ENCODE measurements around the gene DSPP. TPM values are rescaled to one million over a fixed set of nuclear protein-coding genes. Genes with fewer than 3 reads are reported as not detected.

Gene DSPP
- total RNA-seq (not detected), total RNA-seq (0 to 0.09 (median 0) reads per million in 29 experiments)
- not detected for total RNA-seq (2013)

DNA sequence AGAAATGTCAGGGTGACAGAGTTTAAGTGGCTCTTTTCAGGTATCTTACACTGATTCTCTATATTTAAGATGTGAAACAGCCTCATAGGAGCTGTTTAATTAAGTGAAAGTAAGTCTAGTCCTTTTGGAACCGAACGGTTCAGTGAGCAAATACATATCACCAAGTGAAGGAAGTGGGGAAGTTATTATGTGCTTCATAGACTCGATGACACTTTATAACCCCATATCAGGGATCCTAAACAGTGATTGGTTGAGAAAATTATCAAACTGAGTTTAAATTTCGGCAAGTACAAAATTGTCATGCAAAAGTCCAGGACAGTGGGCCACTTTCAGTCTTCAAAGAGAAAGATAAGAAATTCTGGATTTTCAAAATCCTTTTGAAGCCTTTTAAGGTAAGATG lies at the start of gene DSPP:
Gene DSPP, plus strand, starts transcription at position 301 of the 400 bp plus-strand sequence. CDS start 2,380 bp downstream, outside the sequence.
- POLR2A ChIA-PET: no interaction called here
- no peak within 1 kb of the TSS for H3K4me3 Mint-ChIP-seq
- Histone ChIP-seq H3K4me3 (ENCODE audit: control insufficient read depth in 1 of 2, extremely low read depth in 1 of 2, low read length in 1 of 2) (no peak within 1 kb of the TSS), H3K27ac (ENCODE audit: low read length) (no peak within 1 kb of the TSS), H3K4me1 (ENCODE audit: control insufficient read depth in 1 of 2, extremely low read depth in 1 of 2, insufficient read depth in 2 of 2, low read length in 2 of 2) (no peaks in the 10 kb centered on the region), H3K27me3 (replicated peaks in 1 of 2; ENCODE audit: control insufficient read depth in 2 of 2, extremely low read depth in 1 of 2, insufficient read depth in 2 of 2, low read length in 1 of 2) (no peaks in the 10 kb centered on the region), H3K36me3 (ENCODE audit: control insufficient read depth in 2 of 2, extremely low read depth in 1 of 2, insufficient read depth in 1 of 2, low read length in 1 of 2) (no peaks in the 10 kb centered on the region), H3K9me3 (no peaks in the 10 kb centered on the region)
- H3K27me3 Mint-ChIP-seq: peaks cover 3 to 5% of the 10 kb centered on the region in 2 donors
- no peak within 1 kb of the TSS for H3K27ac Mint-ChIP-seq
- no peaks in the 10 kb centered on the region for H3K4me1 Mint-ChIP-seq
- CTCF ChIA-PET: interaction anchor here in 1 of 2 donors (0.6 kb wide), 1 partner anchor 165 kb away, joined by 3 read pairs; no protein-coding TSS in a partner anchor
- no peaks in the 10 kb centered on the region for H3K9me3 Mint-ChIP-seq
- DNase-seq: no peak
- no CpG with 5 or more reads among the region's 4 CpGs for WGBS (ENCODE audit: insufficient coverage)
- no peaks in the 10 kb centered on the region for H3K36me3 Mint-ChIP-seq
- ATAC-seq (replicated peaks in 1 of 4): no peak

DNA sequence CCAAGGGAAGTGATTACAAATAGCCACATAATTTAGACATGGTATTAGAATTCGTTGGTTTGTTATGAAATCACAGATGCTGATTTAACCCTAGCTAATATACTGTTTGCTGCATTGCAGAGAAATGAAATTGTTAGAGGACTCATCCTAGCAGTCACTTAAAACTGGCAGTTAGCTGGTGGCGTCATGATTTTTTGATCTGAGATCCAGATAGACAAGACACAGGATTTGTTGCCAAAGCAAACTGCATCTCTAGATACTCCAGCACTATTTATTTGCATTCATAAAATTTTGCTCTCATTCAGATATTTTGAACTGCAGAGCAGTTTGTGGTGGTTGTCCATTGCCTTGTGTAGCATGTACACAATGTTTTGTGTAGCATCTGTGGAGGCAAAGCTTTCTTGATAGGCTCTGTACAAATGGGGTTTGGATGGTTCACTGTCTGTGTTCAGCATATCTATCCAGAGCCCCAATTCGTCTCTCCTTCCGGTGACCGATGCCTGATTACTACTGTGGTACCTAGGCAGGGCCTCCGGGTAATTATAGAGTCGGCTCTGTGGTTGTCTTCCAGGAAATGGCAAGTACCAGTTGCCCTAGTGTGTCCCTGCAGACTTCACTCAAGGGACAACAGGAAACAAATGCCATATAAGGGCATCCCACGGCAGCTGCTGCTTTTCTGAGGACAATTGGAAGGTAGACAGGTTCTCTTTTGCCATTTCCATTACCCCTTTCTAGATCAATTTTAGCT lies 49.1 kb upstream of the DSPP start:
- DNase-seq (peak in 33 of 35 experiments; percentile 1 to 60 (median 24)), ATAC-seq (replicated peaks in 1 of 4) (peak; percentile 73 to 99 (median 94))
- CTCF ChIA-PET: interaction anchor here in 1 of 2 donors (0.7 kb wide), 1 partner anchor 440 kb away, joined by 4 read pairs; no protein-coding TSS in a partner anchor
- H3K9me3 Mint-ChIP-seq: no peaks in the 10 kb centered on the region
- H3K4me3 Mint-ChIP-seq: peak overlapping the region in 1 of 3 donors; percentile 28
- H3K4me1 Mint-ChIP-seq: peaks cover 22 to 28% (median 24%) of the 10 kb centered on the region in 3 donors
- H3K27me3 Mint-ChIP-seq: no peaks in the 10 kb centered on the region
- Histone ChIP-seq H3K4me3 (ENCODE audit: control insufficient read depth in 1 of 2, extremely low read depth in 1 of 2, low read length in 1 of 2) (no peak overlapping the region), H3K27ac (ENCODE audit: low read length) (no peak overlapping the region), H3K4me1 (ENCODE audit: control insufficient read depth in 1 of 2, extremely low read depth in 1 of 2, insufficient read depth in 2 of 2, low read length in 2 of 2) (peaks cover 14 to 16% of the 10 kb centered on the region in 2 experiments), H3K36me3 (ENCODE audit: control insufficient read depth in 2 of 2, extremely low read depth in 1 of 2, insufficient read depth in 1 of 2, low read length in 1 of 2) (no peaks in the 10 kb centered on the region), H3K27me3 (replicated peaks in 1 of 2; ENCODE audit: control insufficient read depth in 2 of 2, extremely low read depth in 1 of 2, insufficient read depth in 2 of 2, low read length in 1 of 2) (no peaks in the 10 kb centered on the region), H3K9me3 (no peaks in the 10 kb centered on the region)
- WGBS (ENCODE audit: insufficient coverage): 0% methylated on average over 3 of the region's 8 CpGs
- POLR2A ChIA-PET: interaction anchor here (0.5 to 0.7 kb wide), 2 partner anchors 19 to 1969 kb away, joined by 3 to 7 read pairs; no protein-coding TSS in a partner anchor
- H3K27ac Mint-ChIP-seq: peak overlapping the region; percentile 22 to 49
- H3K36me3 Mint-ChIP-seq: no peaks in the 10 kb centered on the region

DNA sequence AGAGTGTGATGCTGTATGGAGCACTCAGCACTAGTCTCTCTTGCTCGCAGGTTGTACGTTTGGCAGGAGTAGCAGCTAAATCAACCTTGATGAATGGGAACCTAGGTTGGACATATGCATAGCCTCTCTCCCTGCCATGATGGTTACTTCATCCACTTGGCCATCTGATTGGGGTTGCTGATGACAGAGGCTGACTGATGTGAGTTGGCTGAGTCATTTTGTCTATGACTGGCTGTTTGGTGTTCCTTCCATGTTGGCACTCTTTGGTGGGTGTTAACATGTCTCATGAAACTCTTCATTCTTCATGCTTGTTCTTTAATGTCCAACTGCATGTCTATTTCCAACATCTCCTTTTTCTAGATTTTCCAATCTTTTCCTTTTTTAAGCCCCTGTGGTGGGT lies 47.5 kb upstream of the DSPP start:
- Mint-ChIP-seq H3K27me3 (peaks cover 0 to 1% of the 10 kb centered on the region in 2 donors), H3K4me3 (no peak overlapping the region), H3K36me3 (no peaks in the 10 kb centered on the region), H3K9me3 (no peaks in the 10 kb centered on the region), H3K4me1 (peaks cover 22 to 28% (median 24%) of the 10 kb centered on the region in 3 donors), H3K27ac (no peak overlapping the region)
- ChIA-PET CTCF (no interaction called here), POLR2A (interaction anchor here in 1 of 2 donors (0.5 kb wide), 1 partner anchor 626 kb away, joined by 4 read pairs; no protein-coding TSS in a partner anchor)
- Histone ChIP-seq H3K27ac (ENCODE audit: low read length) (no peak overlapping the region), H3K4me1 (ENCODE audit: control insufficient read depth in 1 of 2, extremely low read depth in 1 of 2, insufficient read depth in 2 of 2, low read length in 2 of 2) (peaks cover 14 to 16% of the 10 kb centered on the region in 2 experiments), H3K27me3 (replicated peaks in 1 of 2; ENCODE audit: control insufficient read depth in 2 of 2, extremely low read depth in 1 of 2, insufficient read depth in 2 of 2, low read length in 1 of 2) (no peaks in the 10 kb centered on the region), H3K9me3 (no peaks in the 10 kb centered on the region), H3K36me3 (ENCODE audit: control insufficient read depth in 2 of 2, extremely low read depth in 1 of 2, insufficient read depth in 1 of 2, low read length in 1 of 2) (no peaks in the 10 kb centered on the region), H3K4me3 (ENCODE audit: control insufficient read depth in 1 of 2, extremely low read depth in 1 of 2, low read length in 1 of 2) (no peak overlapping the region)
- DNase-seq: no peak
- no CpG with 5 or more reads among the region's 2 CpGs for WGBS (ENCODE audit: insufficient coverage)
- no peak for ATAC-seq (replicated peaks in 1 of 4)

DNA sequence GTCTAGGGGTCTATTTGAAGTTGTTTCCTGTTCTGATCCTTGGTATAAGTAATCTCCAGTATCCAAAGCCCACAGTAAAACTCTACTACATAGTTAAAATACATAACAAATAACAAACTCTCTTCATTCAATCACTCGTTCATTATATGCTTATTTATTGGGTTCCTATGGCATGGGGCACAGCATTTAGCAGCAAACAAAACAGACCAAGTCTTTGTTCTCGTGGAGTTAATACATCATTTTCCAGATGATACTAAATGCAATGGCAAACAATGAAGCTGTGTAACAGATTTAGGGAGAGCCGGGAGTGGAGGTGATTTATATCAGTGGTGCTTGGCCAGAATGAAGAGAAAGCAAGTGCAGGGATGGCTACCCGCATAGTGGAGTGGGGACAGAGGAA lies 42.6 kb upstream of the DSPP start:
- H3K27me3 Mint-ChIP-seq: peaks cover under 1 to 4% of the 10 kb centered on the region in 2 donors
- Histone ChIP-seq H3K27me3 (replicated peaks in 1 of 2; ENCODE audit: control insufficient read depth in 2 of 2, extremely low read depth in 1 of 2, insufficient read depth in 2 of 2, low read length in 1 of 2) (no peaks in the 10 kb centered on the region), H3K4me3 (ENCODE audit: control insufficient read depth in 1 of 2, extremely low read depth in 1 of 2, low read length in 1 of 2) (no peak overlapping the region), H3K9me3 (no peaks in the 10 kb centered on the region), H3K36me3 (ENCODE audit: control insufficient read depth in 2 of 2, extremely low read depth in 1 of 2, insufficient read depth in 1 of 2, low read length in 1 of 2) (no peaks in the 10 kb centered on the region), H3K4me1 (ENCODE audit: control insufficient read depth in 1 of 2, extremely low read depth in 1 of 2, insufficient read depth in 2 of 2, low read length in 2 of 2) (peaks cover 2% of the 10 kb centered on the region in 2 experiments), H3K27ac (ENCODE audit: low read length) (no peak overlapping the region)
- WGBS (ENCODE audit: insufficient coverage): 89% methylated on average over 3 of the region's 4 CpGs
- no peaks in the 10 kb centered on the region for H3K9me3 Mint-ChIP-seq
- ATAC-seq (replicated peaks in 1 of 4) (no peak), DNase-seq (no peak)
- CTCF ChIA-PET: interaction anchor here in 1 of 2 donors (0.6 kb wide), 1 partner anchor 289 kb away, joined by 3 read pairs; no protein-coding TSS in a partner anchor
- H3K4me1 Mint-ChIP-seq: peaks cover under 1 to 6% (median 5%) of the 10 kb centered on the region in 3 donors
- no peak overlapping the region for H3K4me3 Mint-ChIP-seq
- no peaks in the 10 kb centered on the region for H3K36me3 Mint-ChIP-seq
- no peak overlapping the region for H3K27ac Mint-ChIP-seq
- POLR2A ChIA-PET: no interaction called here

DNA sequence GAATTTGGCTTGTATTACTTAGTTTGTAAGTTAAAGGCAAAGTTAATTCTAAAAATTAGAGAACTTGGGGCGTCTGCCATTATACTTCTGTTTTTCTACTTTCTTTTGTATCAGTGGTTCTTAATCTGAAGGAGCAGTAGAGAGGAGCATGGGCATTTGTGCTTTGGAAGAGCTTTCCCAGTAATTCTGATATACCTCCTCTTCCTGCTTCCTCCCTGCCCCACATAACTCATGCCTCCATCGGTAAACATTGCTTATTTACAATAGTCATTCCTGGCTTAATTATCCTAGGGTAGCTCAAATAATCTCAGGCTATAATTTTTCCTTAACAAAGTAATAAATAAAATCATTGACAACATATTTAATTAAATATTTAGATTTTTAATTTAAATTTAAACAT lies 42.1 kb upstream of the DSPP start:
- ATAC-seq (replicated peaks in 1 of 4): no peak

DNA sequence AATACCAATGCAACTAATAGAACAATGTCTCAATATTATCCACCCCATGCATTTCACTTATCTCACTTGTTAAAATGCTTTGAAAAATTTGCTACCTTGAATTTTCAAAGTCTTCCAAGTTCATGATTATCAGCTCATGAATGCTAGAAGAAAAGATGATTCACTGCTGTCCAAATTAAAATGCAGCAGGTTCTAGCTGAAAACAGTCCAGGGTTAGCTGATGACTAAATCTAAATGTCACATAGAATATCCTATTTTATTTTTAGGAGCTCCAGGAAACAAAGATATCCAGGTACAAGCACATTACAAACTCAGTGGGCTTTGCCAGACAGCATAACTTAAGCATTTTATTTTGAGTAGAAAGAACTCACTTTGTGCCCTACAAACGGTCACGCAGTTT lies 41.1 kb upstream of the DSPP start:
- Mint-ChIP-seq H3K27me3 (peaks cover 4 to 9% of the 10 kb centered on the region in 2 donors), H3K4me3 (no peak overlapping the region), H3K4me1 (no peaks in the 10 kb centered on the region), H3K9me3 (no peaks in the 10 kb centered on the region), H3K36me3 (no peaks in the 10 kb centered on the region), H3K27ac (no peak overlapping the region)
- H3K4me1 ChIP-seq (ENCODE audit: control insufficient read depth in 1 of 2, extremely low read depth in 1 of 2, insufficient read depth in 2 of 2, low read length in 2 of 2): no peaks in the 10 kb centered on the region
- no peak overlapping the region for H3K27ac ChIP-seq (ENCODE audit: low read length)
- ChIA-PET POLR2A (no interaction called here), CTCF (no interaction called here)
- DNase-seq (no peak), ATAC-seq (replicated peaks in 1 of 4) (no peak)
- WGBS (ENCODE audit: insufficient coverage): no CpG with 5 or more reads among the region's 2 CpGs
- H3K4me3 ChIP-seq (ENCODE audit: control insufficient read depth in 1 of 2, extremely low read depth in 1 of 2, low read length in 1 of 2): no peak overlapping the region
- no peaks in the 10 kb centered on the region for H3K27me3 ChIP-seq (replicated peaks in 1 of 2; ENCODE audit: control insufficient read depth in 2 of 2, extremely low read depth in 1 of 2, insufficient read depth in 2 of 2, low read length in 1 of 2)
- H3K36me3 ChIP-seq (ENCODE audit: control insufficient read depth in 2 of 2, extremely low read depth in 1 of 2, insufficient read depth in 1 of 2, low read length in 1 of 2): no peaks in the 10 kb centered on the region
- no peaks in the 10 kb centered on the region for H3K9me3 ChIP-seq

More for the DNA sequence above, 42.1 kb upstream of the DSPP start:
- Histone ChIP-seq H3K27ac (ENCODE audit: low read length) (no peak overlapping the region), H3K36me3 (ENCODE audit: control insufficient read depth in 2 of 2, extremely low read depth in 1 of 2, insufficient read depth in 1 of 2, low read length in 1 of 2) (no peaks in the 10 kb centered on the region), H3K9me3 (no peaks in the 10 kb centered on the region), H3K4me3 (ENCODE audit: control insufficient read depth in 1 of 2, extremely low read depth in 1 of 2, low read length in 1 of 2) (no peak overlapping the region), H3K27me3 (replicated peaks in 1 of 2; ENCODE audit: control insufficient read depth in 2 of 2, extremely low read depth in 1 of 2, insufficient read depth in 2 of 2, low read length in 1 of 2) (no peaks in the 10 kb centered on the region), H3K4me1 (ENCODE audit: control insufficient read depth in 1 of 2, extremely low read depth in 1 of 2, insufficient read depth in 2 of 2, low read length in 2 of 2) (no peaks in the 10 kb centered on the region)
- no peak overlapping the region for H3K27ac Mint-ChIP-seq
- peaks cover 0 to under 1% (median 0%) of the 10 kb centered on the region in 3 donors for H3K4me1 Mint-ChIP-seq
- no peaks in the 10 kb centered on the region for H3K9me3 Mint-ChIP-seq
- peaks cover 4 to 6% of the 10 kb centered on the region in 2 donors for H3K27me3 Mint-ChIP-seq
- ChIA-PET CTCF (no interaction called here), POLR2A (no interaction called here)
- no peak for DNase-seq
- WGBS (ENCODE audit: insufficient coverage): no CpG with 5 or more reads among the region's 2 CpGs
- H3K36me3 Mint-ChIP-seq: no peaks in the 10 kb centered on the region
- no peak overlapping the region for H3K4me3 Mint-ChIP-seq

Data from T-cell (primary cell).